Stimulated activated CD4-positive, alpha-beta T cell treated with anti-CD3 and anti-CD28 coated beads, Interleukin-12 subunit alpha, Interleukin-12 subunit beta, amount 100 ng/mL, for 48 hours (primary cell): Measurements from ENCODE around the gene CHMP4B.
A peak's percentile ranks its signal among the peaks of the same experiment; 100 is the strongest.

Experiments used
- DNase-seq, 3 donors: peaks; one replicate each; pipeline ENCODE4 v3.0.0-alpha.2; 2020; ENCODE audit warnings: low read depth in 2 of 3, low spot score in 1 of 3

The CHMP4B gene

DNA sequence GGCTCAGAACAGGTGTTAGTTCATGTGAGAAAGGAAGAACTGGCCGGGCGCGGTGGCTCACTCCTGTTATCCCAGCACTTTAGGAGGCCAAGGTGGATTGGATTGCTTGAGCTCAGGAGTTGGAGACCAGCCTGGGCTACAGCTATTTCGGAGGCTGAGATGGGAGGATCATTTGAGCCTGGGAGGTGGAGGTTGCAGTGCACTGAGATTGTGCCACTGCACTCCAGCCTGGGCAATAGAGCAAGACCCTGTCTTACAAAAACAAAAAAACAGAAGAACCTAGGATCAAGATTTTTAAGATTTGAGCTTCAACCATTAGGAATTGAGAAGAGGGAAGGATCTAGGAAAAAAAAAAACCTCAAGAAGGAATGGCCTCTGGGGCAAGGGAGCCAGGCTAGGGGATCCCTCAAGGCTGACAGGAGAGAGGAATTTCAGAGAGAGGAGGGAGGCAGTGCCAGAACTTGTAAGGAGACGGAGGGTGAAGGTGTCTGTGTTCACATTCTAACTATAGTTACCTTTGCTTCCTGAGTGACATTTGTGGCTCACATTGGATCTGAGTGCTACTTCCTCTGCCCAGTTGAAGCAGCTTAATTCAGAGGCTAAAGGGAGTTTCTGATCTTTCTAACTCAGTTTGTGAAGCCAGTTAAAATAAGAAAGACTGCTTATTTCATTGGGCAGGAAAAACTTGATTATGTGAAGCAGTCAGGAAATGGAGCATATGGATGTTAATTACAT is 26.1 kb downstream of the CHMP4B start:
- DNase-seq, result no peak

DNA sequence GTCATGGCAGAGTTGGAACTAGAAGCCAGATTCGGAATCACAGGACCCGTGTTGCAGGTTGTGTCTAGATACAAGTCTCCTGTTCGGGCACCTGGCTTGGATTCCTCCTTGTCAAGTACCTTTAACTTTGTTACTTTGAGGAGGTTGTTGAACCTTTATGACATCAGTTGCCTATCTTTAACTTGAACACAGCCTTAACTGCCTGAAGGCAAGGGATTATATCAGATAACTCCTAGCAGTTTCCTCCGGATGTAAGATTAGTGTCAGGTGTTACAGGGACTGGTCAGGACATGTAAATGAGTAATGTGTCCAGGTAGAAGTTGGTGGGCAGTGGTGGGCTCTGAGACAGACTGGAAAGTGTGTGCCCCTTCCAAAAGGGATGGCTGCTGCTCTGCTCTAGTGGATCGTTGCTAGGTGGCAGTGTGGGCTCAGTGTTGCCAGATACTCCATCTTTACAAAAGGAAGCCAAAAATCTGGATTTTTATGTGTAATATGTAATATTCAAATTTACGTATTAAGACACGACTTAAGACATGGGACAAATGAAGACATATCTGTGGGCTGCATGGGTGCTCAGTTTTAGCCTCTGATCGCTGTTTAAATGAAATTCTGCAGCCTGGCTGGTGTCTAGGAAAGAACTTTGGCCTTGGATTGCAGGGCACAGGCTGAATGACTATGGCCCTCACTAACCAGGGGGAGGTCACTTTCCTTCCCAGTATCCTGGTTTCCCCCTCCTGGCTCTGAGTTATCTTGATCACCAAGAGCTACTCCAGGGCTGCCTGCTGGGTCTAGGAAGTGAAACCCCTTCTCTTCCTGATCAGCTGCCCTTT is 27.1 kb downstream of the CHMP4B start:
- no peak for DNase-seq

DNA sequence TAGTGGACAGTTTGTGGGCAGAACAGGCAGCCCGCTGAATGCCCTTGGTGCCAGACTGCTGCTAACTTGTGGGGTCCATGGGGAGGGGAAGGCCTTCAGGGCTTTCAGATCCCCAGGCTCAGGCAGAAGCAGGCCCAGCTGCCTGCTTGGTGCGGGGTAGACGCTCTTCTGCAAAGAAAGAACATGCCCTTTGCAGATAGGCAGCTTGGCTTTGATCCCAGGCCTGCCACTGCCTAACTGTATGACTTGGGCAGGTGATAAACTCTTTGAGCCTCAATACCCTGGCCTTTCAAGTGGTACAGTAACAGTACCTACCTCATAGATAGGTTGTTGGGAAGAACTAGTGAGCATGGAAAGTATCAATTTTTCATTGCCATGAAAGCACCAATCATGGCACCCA is 28.4 kb downstream of the CHMP4B start:
- DNase-seq, result no peak

DNA sequence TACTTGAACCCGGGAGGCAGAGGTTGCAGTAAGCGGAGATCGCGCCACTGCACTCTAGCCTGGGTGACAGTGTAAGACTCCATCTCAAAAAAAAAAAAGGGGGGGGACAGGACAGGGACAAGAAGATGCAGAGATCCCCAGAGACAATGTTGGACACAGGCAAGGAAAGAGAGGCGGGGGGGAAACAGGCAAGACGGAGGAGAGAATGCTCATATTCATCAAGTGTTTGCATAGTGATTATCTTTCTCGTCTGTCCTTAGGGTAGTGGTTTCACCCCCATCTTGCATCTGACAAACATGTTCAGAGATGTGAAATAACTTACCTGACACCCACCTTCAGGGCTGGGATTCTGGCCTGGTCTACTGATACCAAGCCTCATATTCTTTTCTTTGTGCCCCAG is 29.0 kb downstream of the CHMP4B start:
- no peak for DNase-seq

DNA sequence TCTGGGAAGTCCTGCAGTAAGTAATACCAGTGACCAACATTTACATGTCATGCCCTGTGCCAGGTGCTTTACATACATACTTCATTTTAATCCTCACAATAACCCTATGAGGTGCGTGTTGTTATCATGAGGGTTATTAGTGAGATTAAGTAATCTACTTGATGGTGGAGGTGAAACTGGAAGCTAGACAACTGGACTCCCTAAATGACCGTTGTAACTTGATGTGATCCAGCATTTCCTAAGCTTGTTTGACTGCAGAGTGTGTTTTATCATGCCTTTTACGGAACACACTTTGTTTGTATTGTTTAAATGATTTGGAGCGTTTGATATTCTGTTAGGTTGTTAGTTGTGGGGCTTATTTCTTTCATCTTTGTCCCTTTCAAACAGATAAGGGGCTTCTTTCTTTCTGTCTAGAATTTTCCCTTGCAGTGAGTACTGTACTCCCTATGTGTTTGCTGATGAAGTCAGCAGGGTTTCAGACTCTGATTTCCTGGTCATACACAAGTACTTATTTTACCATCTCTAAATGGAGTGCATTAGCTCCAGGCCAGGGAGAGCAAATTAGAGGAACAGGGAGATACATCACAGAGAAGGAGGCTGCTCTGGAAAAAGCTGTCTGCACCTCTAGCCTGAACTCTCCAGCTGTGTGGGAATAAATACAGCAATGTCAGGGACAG is 29.7 kb downstream of the CHMP4B start:
- DNase-seq, result no peak

DNA sequence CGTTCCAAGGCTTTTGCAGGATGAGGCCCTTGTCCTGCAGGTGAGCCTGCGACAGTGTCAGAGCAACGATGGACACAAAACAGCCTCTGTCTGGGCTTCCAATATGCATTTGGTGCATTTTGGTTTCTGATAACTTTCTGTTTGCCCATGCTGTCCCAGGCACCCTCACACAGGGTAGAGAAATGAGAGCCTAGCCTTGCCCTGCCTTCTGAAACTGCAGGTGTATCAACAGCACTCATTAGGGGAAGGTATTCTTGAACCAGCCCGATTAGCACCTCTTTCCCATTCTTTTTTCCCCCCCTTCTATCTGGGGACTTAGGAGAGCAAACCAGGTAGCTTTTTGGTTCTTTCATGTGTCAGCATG is 30.3 kb downstream of the CHMP4B start:
- DNase-seq, result no peak

DNA sequence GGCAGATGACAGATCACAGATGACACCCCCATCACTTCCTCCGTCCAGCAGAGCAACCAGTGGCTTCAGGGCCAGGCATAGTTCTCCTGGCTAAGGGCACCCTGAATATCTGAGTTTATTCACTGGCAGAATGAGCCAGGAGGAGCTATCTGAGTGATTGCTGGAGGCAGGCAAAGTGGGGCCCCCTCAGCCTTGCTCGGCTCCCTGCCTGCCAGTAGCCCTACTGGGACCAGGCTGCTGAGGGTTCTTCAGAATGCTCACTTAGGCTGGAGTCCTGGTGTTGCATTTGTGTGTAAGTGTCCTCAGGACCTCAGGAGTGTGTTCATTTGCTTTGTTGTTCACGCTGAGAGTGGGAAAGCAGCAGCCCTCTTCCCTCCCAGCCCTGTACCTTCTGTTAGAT is 31.2 kb downstream of the CHMP4B start:
- no peak for DNase-seq

DNA sequence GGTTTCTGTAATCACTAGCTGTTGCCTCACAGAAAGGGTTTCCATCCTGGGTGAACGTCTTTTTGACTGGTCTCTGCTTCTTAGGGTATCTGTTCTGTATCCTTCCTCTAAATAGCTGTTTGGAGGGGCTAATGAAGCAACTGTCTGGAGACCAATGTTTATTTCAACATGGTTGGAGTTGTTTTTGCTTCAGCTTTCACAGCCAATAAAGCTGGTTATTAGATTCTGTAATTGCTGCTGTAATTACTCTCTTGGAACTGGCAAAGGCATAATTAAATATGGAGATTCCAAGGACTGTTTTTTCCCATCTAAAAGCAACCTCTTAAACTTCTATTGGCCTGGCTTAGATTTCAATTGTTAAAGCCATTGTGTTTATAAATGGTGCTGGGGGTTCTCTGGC is 31.9 kb downstream of the CHMP4B start:
- no peak for DNase-seq

DNA sequence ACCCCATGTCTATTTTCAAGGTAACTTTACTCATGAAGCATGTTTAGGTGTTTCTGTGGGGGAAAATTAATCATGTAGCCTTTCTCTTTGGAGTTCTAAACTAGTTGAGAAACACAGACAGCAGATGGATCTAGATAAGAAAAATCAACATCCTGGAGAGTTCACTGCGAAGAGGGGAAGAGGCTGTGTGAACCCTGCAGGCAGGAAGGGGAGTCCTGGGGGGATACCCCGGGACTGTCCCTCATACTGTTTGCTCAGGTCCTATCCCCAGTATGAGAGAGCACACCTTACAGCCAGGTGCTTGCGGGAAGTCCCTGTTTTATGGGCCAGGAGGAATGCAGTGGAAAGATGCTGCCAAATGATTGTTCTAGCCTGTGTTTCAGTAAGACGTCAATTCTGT is 32.7 kb downstream of the CHMP4B start:
- no peak for DNase-seq

DNA sequence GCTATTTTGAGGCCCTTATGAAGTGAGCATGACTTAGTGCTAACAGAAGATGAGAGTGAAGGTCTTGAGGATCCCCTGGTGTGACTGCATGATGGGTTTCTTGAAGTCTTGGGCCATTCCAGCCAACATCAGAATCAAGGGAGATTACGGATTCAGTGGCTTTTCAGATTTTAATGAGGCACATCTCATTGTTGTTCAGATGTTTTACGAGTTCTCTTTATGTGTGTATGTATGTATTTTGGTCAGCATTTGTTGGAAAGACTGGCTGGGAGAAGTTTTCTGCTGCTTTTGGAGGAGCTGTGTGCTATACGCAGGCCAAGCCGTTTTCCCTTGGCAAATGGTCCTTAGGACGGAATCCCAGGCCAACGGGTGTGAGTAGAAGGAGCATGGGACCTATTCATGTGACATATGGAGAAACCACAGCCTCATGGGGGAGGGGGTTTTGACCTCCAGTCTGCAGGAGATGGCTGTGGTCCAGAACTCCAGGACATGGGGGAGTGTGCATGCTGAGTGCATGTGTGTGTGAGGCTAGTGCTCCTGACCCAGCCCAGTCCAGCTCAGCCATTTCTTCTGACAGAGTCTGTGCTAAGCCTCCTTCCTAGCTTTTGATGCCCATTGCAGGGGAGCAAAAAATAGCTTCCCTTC is 35.3 kb downstream of the CHMP4B start:
- no peak for DNase-seq

DNA sequence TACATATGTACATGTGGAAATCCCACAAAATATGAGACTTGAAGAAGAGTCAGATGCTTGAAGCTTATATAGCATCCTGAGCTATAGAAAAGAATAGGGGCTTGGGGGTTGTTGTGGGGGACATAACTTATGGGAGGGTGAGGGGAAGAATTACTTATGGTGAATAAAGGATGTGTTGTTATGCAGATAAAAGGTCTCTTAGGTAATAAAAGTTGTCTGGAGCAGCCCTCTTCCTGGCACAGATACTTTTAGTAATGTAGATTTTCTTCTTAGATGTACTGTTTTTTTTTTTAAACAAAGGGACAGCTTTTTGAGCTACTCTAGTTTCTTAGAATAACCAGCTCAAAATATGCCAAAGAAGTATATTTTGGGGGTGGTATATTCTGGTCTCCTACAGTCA is 35.9 kb downstream of the CHMP4B start:
- no peak for DNase-seq

DNA sequence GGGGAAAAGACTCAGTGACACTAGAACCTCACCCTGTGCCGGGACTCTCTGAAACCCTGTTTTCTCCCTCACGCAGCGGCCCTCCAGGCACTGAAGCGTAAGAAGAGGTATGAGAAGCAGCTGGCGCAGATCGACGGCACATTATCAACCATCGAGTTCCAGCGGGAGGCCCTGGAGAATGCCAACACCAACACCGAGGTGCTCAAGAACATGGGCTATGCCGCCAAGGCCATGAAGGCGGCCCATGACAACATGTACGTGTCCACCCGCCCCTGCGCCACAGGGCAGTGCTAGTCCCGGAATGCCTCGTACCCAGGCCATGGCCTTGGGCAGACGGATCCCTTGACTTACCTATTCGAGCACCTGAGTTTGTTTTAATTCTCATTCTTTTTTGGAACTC is 37.2 kb downstream of the CHMP4B start:
- no peak for DNase-seq

DNA sequence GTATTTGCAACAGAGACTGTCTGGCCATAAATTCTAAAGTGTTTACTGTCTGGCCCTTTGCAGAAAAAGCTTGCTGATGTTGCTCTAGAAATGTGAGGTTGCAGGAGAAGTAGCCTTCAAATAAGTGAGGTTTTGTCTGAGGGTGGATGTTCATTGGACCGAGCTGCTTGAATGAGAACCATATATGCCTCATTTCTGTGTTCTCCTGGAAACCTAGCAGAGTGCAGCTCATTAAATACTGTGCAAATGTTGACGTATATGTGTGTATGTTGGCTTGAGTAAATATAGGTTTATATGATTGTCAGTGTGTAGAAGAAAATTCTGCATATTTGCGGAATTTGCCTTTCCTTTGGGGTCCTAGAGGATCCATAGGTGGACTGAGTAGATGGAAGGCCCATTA is 39.0 kb downstream of the CHMP4B start:
- no peak for DNase-seq

DNA sequence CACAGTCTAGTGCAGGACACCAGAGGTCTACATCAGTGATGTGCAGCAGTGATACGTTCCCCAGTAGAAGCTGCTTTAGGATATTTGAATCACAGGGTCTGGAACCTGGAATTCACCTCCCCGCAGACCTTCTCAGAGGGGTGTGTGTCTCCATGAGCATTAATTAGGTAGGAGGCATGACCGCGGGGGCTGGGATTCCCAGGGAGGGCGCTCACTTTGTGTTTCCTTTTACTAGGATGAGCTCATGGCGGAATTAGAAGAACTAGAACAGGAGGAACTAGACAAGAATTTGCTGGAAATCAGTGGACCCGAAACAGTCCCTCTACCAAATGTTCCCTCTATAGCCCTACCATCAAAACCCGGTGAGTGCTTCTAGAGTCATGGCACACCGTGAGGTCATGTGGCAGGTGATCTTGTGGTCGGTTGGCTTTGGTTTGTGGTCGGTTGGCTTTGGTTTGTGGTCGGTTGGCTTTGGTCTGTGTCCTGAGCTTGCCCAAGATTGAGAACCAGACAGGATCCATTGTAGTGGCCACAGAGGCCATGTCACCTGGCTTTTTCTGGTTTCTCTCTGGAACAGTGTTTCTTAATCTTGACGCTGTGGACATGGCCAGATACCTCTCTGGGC is 40.8 kb downstream of the CHMP4B start:
- DNase-seq, result no peak

DNA sequence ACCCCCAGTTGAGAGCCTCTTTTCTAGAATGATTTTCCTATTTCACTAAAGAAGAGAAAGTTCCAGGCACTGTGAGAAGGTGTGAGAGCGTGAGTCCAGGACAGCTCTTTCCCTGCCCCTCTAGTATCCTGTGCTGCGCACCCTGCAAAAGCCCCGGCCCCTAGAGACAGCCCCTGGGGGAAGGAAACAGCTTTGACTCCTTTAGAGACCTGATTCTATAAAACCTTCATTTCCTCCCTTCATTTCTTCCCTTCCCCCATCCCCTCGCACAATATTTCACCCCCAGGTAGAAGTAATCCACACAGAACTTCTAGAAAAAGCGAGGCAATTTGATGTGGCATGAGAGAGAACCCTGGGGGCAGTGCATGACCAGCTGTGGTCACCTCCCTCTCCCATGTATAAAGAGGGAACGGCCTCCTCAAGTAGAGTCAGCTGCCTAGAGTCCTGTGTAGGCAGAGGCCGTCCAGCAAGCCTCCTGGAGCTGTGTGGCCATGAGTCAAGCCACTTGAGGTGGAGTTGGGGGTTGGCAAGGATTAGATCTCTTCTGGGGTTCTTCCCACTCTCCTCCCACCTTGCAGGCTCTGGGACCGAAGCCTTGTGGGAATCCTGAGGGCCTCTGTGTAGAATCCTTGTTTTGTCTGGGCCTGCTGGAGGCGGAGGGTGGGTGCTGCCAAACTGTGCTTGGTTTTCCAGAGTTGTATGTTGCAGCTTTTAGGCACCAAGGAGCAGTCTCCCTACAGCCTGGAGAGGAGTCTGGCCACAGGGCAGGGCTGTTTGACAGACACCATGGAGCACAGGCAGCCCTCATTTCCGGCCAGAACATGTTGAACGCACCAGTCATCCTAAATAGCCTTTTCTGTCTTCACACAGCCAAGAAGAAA is 41.7 kb downstream of the CHMP4B start:
- DNase-seq, result no peak

DNA sequence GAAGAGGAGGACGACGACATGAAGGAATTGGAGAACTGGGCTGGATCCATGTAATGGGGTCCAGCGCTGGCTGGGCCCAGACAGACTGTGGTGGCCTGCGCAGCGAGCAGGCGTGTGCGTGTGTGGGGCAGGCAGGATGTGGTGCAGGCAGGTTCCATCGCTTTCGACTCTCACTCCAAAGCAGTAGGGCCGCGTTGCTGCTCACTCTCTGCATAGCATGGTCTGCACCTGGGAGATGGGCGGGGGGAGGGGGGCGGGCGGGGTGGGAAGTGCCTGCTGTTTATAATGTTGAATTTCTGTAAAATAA is 42.3 kb downstream of the CHMP4B start:
- no peak for DNase-seq

DNA sequence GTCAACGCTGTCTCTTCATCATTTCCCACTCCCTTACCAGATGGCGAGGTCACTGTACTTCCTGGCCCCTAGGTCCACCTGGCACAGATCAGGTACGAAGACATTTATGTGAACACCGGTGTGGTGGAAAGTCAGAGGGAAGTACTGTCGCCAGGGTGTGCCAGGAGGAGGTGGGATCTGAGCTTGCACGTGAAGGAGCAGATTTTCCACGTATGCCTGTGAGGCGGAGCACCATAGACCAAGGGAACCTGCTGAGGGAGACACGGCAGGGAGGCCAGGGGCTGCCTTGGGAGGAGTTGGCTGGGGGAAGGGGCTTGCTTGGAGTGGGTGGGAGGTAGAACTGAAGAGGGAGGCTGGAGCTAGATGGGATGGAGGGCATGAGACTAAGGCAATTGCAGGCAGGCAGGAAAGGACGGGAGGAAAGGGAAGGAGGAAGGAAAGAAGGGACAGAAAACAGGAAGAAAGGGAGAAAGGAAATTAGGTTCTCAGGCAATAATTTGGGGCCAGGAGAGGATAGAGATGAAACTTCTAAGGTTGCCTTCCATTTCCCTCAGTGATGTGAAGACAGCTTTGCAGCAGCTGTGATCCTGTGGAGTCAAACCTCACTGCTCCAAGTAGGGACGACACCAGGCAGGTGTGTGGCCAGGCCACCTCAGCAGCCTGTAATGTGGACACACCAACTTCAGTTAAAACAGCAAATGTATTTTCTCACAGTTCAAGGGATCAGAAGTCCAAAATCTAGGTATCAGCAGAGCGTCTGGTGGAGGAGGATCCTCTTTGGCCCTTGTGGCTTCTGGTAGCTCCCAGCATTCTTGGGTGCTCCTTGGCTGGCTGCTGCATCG is 46.8 kb downstream of the CHMP4B start:
- no peak for DNase-seq

DNA sequence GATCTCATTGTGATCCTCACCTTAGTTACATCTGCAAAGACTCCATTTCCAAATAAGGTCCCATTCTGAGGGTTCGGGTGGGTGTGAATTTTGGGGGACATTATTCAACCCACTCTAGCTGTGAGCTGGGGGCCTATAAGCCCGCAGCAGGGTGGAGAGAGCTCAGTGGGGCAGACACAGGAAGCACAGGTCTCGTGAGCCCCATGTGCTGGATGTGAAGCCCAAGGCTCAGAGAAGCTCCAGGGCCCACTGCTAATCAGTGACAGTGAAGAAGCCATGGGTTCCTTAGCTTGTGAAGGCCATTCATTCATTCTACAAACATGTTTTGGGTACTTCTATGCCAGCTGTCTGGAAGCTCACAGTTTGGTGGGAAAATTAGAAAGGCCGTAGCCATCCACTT is 47.5 kb downstream of the CHMP4B start:
- no peak for DNase-seq

DNA sequence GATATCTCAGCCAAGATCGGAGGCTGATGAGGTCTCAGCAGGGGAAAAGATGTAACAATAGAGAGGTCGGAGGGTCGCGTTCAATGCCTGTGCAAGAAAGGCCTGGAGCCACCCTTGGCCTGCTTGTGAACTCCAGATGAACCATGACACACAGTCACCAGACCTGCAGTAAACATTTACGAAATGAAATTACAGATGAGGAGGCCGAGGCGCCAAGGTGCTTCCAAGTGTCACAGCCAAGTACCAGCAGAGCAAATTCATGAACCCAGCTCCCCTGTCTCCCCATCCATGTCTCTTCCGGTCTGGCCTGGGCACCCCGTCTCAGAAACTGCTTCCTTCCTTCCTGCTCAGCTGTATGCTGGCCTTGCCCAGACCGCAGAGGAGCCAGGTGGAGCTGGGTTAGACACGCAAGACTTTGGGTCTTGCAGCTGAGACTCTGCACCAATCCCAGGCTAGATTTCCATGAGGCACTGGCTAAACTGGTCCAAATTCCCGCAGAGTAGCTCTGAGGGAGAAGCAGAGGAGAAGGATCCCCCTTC is 48.1 kb downstream of the CHMP4B start:
- peak in 1 of 3 donors; percentile 16 for DNase-seq
